ENCODE measurements around the gene DGAT2.

Gene DGAT2

GRCh38 chr11:75795276-75796090, 26.9 kb downstream of the DGAT2 start:
- Histone ChIP-seq H3K9me2 (ENCODE audit: low read depth, low read length) (no peaks in the 10 kb centered on the region), H2AFZ (ENCODE audit: low read length) (no peak overlapping the region), H3K4me1 (ENCODE audit: insufficient read depth, low read length, severe bottlenecking) (no peaks in the 10 kb centered on the region)

GRCh38 chr11:75796091-75796435, 27.5 kb downstream of the DGAT2 start:
- TF ChIP-seq EZH2 (IDR thresholded peaks at IDR 0.05; ENCODE audit: borderline replicate concordance, low read length) (no peak), CTCF (IDR thresholded peaks at IDR 0.05; ENCODE audit: low read length) (no peak)
- no peak overlapping the region for H3K27ac ChIP-seq (ENCODE audit: low read depth, low read length, poor library complexity, severe bottlenecking)
- no peaks in the 10 kb centered on the region for H3K36me3 ChIP-seq (ENCODE audit: insufficient read depth, low read length)
- H3K79me2 ChIP-seq (ENCODE audit: insufficient read depth, low read length), result no peaks in the 10 kb centered on the region
- no peaks in the 10 kb centered on the region; the same call in 1 of the 2 replicates for H3K27me3 ChIP-seq (ENCODE audit: insufficient read depth, low read length)
- H3K4me3 ChIP-seq (ENCODE audit: low read depth, low read length, poor library complexity, severe bottlenecking), result no peak overlapping the region
- no peaks in the 10 kb centered on the region for H3K9me2 ChIP-seq (ENCODE audit: low read depth, low read length)
- H3K4me2 ChIP-seq (ENCODE audit: low read length), result no peak overlapping the region
- no peaks in the 10 kb centered on the region for H3K4me1 ChIP-seq (ENCODE audit: insufficient read depth, low read length, severe bottlenecking)
- no peak overlapping the region for H3K9ac ChIP-seq (ENCODE audit: low read length)
- no peaks in the 10 kb centered on the region for H3K9me3 ChIP-seq (ENCODE audit: low read length)
- H3F3A ChIP-seq (ENCODE audit: insufficient read depth, low read length), result no peaks in the 10 kb centered on the region
- H2AFZ ChIP-seq (ENCODE audit: low read length), result no peak overlapping the region
- H4K20me1 ChIP-seq (ENCODE audit: insufficient read depth, low read length), result no peaks in the 10 kb centered on the region

More at GRCh38 chr11:75795276-75796090, 26.9 kb downstream of the DGAT2 start:
- no peaks in the 10 kb centered on the region for H3K79me2 ChIP-seq (ENCODE audit: insufficient read depth, low read length)
- TF ChIP-seq EZH2 (IDR thresholded peaks at IDR 0.05; ENCODE audit: borderline replicate concordance, low read length) (no peak), CTCF (IDR thresholded peaks at IDR 0.05; ENCODE audit: low read length) (no peak)
- no peaks in the 10 kb centered on the region for H3F3A ChIP-seq (ENCODE audit: insufficient read depth, low read length)
- H3K36me3 ChIP-seq (ENCODE audit: insufficient read depth, low read length), result no peaks in the 10 kb centered on the region
- H3K27ac ChIP-seq (ENCODE audit: low read depth, low read length, poor library complexity, severe bottlenecking), result no peak overlapping the region
- no peak overlapping the region for H3K9ac ChIP-seq (ENCODE audit: low read length)
- no peaks in the 10 kb centered on the region for H3K9me3 ChIP-seq (ENCODE audit: low read length)
- H4K20me1 ChIP-seq (ENCODE audit: insufficient read depth, low read length), result no peaks in the 10 kb centered on the region
- H3K27me3 ChIP-seq (ENCODE audit: insufficient read depth, low read length), result no peaks in the 10 kb centered on the region; the same call in 1 of the 2 replicates
- no peak overlapping the region for H3K4me3 ChIP-seq (ENCODE audit: low read depth, low read length, poor library complexity, severe bottlenecking)
- H3K4me2 ChIP-seq (ENCODE audit: low read length), result no peak overlapping the region

GRCh38 chr11:75797116-75797515, 28.5 kb downstream of the DGAT2 start:
- Histone ChIP-seq H3F3A (ENCODE audit: insufficient read depth, low read length) (no peaks in the 10 kb centered on the region), H3K79me2 (ENCODE audit: insufficient read depth, low read length) (no peaks in the 10 kb centered on the region), H3K9me2 (ENCODE audit: low read depth, low read length) (no peaks in the 10 kb centered on the region), H3K9me3 (ENCODE audit: low read length) (no peaks in the 10 kb centered on the region), H3K36me3 (ENCODE audit: insufficient read depth, low read length) (no peaks in the 10 kb centered on the region), H3K4me2 (ENCODE audit: low read length) (no peak overlapping the region), H3K4me1 (ENCODE audit: insufficient read depth, low read length, severe bottlenecking) (no peaks in the 10 kb centered on the region), H3K4me3 (ENCODE audit: low read depth, low read length, poor library complexity, severe bottlenecking) (no peak overlapping the region), H3K27me3 (ENCODE audit: insufficient read depth, low read length) (no peaks in the 10 kb centered on the region; the same call in 1 of the 2 replicates), H3K27ac (ENCODE audit: low read depth, low read length, poor library complexity, severe bottlenecking) (no peak overlapping the region), H4K20me1 (ENCODE audit: insufficient read depth, low read length) (no peaks in the 10 kb centered on the region), H2AFZ (ENCODE audit: low read length) (no peak overlapping the region), H3K9ac (ENCODE audit: low read length) (no peak overlapping the region)
- TF ChIP-seq CTCF (IDR thresholded peaks at IDR 0.05; ENCODE audit: low read length), result no peak
- no peak for TF ChIP-seq EZH2 (IDR thresholded peaks at IDR 0.05; ENCODE audit: borderline replicate concordance, low read length)

All from OCI-LY1 (cell line).